ENCODE data around the gene CBLIF. TPM values are rescaled to one million over a fixed set of nuclear protein-coding genes. Genes with fewer than 3 reads are reported as not detected.

Gene CBLIF
- total and polyA plus RNA-seq, 2 of the 8 experiments (the other 6 are each of a cell fraction or from before 2014, with no cell fraction given), result not detected

DNA sequence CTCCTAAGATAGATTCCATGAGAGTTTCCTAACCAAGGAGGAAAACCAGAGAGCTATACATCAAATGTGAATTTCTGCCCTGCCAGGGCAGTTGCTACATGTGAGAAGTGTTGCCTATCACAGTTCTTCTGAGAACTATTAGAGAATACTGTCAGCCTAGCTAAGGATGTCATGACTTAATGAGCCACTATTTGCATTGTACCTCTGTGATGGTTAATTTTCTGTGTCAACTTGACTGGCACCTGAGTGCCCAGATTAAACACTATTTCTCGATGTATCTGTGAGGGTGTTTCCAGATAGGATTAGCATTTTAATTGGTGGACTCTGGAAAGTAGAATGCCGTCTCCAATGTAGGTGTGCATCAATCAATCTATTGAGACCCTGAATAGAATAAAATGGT is 22.6 kb upstream of the CBLIF start:
- ChIA-PET POLR2A (ENCODE audit: partially characterized antibody) (no interaction called here), CTCF (ENCODE audit: partially characterized antibody) (interaction anchor here (0.5 kb wide), 1 partner anchor 214 kb away, joined by 4 read pairs; no protein-coding TSS in a partner anchor)
- WGBS, 2 experiments (ENCODE audit: extremely low coverage in 1 of 2, insufficient coverage in 1 of 2, insufficient read length in 1 of 2, insufficient replicate concordance in 2 of 2, low coverage in 1 of 2, low lambda C conversion rate in 2 of 2, missing lambda C conversion rate in 1 of 2), result 87% methylated on average over 2 of the region's 2 CpGs; no CpG with 5 or more reads in 1 of the 2 experiments
- Histone ChIP-seq H3K4me3 (ENCODE audit: extremely low read depth in 1 of 4, insufficient read depth in 2 of 4, low read depth in 3 of 4, low read length in 4 of 4) (no peak overlapping the region), H3K27ac (ENCODE audit: low read depth, low read length) (no peak overlapping the region), H2AK5ac (ENCODE audit: low read depth, low read length) (no peak overlapping the region), H3K79me1 (ENCODE audit: low read depth, low read length) (no peaks in the 10 kb centered on the region), H2BK20ac (ENCODE audit: low read length) (no peak overlapping the region), H3K36me3 (ENCODE audit: control insufficient read depth in 2 of 4, insufficient read depth in 4 of 4, low read length in 3 of 4) (no peaks in the 10 kb centered on the region), H2AFZ (ENCODE audit: low read length) (no peak overlapping the region), H4K20me1 (replicated peaks in 1 of 2; ENCODE audit: control insufficient read depth in 1 of 2, insufficient read depth in 2 of 2, low read length in 2 of 2) (no peaks in the 10 kb centered on the region), H2BK120ac (replicated peaks; ENCODE audit: low read depth, low read length) (no peak overlapping the region), H3K79me2 (ENCODE audit: control insufficient read depth in 1 of 2, insufficient read depth in 2 of 2, low read length in 2 of 2) (no peaks in the 10 kb centered on the region), H3K23ac (ENCODE audit: insufficient read length) (no peak overlapping the region), H3K56ac (replicated peaks; ENCODE audit: insufficient read length, low read depth, low read length) (no peak overlapping the region), H3K27me3 (replicated peaks in 1 of 4; ENCODE audit: control insufficient read depth in 3 of 4, extremely low read depth in 1 of 4, insufficient read depth in 3 of 4, low read length in 3 of 4) (no peaks in the 10 kb centered on the region), H4K91ac (replicated peaks; ENCODE audit: insufficient read length, low read length) (no peak overlapping the region), H4K5ac (ENCODE audit: insufficient read length, low read depth, low read length) (no peak overlapping the region), H3K23me2 (ENCODE audit: low read depth, low read length) (no peaks in the 10 kb centered on the region), H2BK15ac (ENCODE audit: low read length) (no peak overlapping the region), H3K4me2 (ENCODE audit: insufficient read depth in 1 of 2, low read depth in 2 of 2, low read length in 2 of 2) (no peak overlapping the region), H3K4ac (replicated peaks; ENCODE audit: insufficient read length, low read depth, low read length) (no peak overlapping the region), H3K18ac (ENCODE audit: extremely low read depth, low read length) (no peak overlapping the region), H3K4me1 (replicated peaks in 1 of 4; ENCODE audit: control insufficient read depth in 3 of 4, insufficient read depth in 4 of 4, low read length in 3 of 4) (no peaks in the 10 kb centered on the region), H2BK5ac (ENCODE audit: low read depth, low read length) (no peak overlapping the region), H3K9me3 (ENCODE audit: insufficient read depth in 2 of 2, low read depth in 1 of 2, low read length in 1 of 2) (no peaks in the 10 kb centered on the region; a peak in 1 of 4 replicates), H3K9ac (replicated peaks in 1 of 4; ENCODE audit: extremely low read depth in 1 of 4, low read depth in 3 of 4, low read length in 3 of 4) (no peak overlapping the region), H3K14ac (ENCODE audit: insufficient read length) (no peak overlapping the region), H4K8ac (ENCODE audit: extremely low read depth, insufficient read depth, low read length) (no peak overlapping the region), H2BK12ac (ENCODE audit: low read depth, low read length) (no peak overlapping the region)
- TF ChIP-seq BCL11A (IDR thresholded peaks at IDR 0.05; ENCODE audit: low read depth in 2 of 2, low read length in 2 of 2) (no peak), TAF7 (optimal IDR thresholded peaks at IDR 0.05; ENCODE audit: borderline replicate concordance, low read depth, low read length) (no peak), TBP (IDR thresholded peaks at IDR 0.05; ENCODE audit: low read depth, low read length) (no peak), RXRA (IDR thresholded peaks at IDR 0.05; ENCODE audit: insufficient read depth, low read depth, low read length) (no peak), NRF1 (IDR thresholded peaks at IDR 0.05; ENCODE audit: low read depth, low read length) (no peak)
- TF ChIP-seq, protein P1, sequence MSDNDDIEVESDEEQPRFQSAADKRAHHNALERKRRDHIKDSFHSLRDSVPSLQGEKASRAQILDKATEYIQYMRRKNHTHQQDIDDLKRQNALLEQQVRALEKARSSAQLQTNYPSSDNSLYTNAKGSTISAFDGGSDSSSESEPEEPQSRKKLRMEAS (IDR thresholded peaks at IDR 0.05), result no peak
- TF ChIP-seq, protein P2, sequence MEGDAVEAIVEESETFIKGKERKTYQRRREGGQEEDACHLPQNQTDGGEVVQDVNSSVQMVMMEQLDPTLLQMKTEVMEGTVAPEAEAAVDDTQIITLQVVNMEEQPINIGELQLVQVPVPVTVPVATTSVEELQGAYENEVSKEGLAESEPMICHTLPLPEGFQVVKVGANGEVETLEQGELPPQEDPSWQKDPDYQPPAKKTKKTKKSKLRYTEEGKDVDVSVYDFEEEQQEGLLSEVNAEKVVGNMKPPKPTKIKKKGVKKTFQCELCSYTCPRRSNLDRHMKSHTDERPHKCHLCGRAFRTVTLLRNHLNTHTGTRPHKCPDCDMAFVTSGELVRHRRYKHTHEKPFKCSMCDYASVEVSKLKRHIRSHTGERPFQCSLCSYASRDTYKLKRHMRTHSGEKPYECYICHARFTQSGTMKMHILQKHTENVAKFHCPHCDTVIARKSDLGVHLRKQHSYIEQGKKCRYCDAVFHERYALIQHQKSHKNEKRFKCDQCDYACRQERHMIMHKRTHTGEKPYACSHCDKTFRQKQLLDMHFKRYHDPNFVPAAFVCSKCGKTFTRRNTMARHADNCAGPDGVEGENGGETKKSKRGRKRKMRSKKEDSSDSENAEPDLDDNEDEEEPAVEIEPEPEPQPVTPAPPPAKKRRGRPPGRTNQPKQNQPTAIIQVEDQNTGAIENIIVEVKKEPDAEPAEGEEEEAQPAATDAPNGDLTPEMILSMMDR (IDR thresholded peaks at IDR 0.05; ENCODE audit: control extremely low read depth in 1 of 3, insufficient read depth in 1 of 3, low read depth in 1 of 3, low read length in 3 of 3), result no peak
- FAIRE-seq (no peak), DNase-seq (ENCODE audit: low read depth in 1 of 2, low spot score in 2 of 2) (no peak)

All from H1 (cell line).